Osteocyte (in vitro differentiated cells): ENCODE measurements around the gene CDT1. TPM values are rescaled to one million over a fixed set of nuclear protein-coding genes. Genes with fewer than 3 reads are reported as not detected.
A peak's percentile ranks its signal among the peaks of the same experiment; 100 is the strongest.

ENCODE experiments used
- DNase-seq: peaks from one replicate; pipeline ENCODE4 v3.0.0; 2021; ENCODE audit warnings: mixed read lengths; ENCODE audit not compliant: unreplicated experiment; ENCODE audit errors: extremely low spot score
- H3K27ac Mint-ChIP-seq: one replicate; pipeline ENCODE4 v1.8.0; 2021; ENCODE audit warnings: mild to moderate bottlenecking, mixed read lengths; ENCODE audit not compliant: unreplicated experiment
- H3K27me3 Mint-ChIP-seq: one replicate; pipeline ENCODE4 v1.8.0; 2021; ENCODE audit warnings: mixed read lengths; ENCODE audit not compliant: unreplicated experiment
- H3K36me3 Mint-ChIP-seq: one replicate; pipeline ENCODE4 v1.8.0; 2021; ENCODE audit warnings: mixed read lengths; ENCODE audit not compliant: unreplicated experiment
- H3K4me1 Mint-ChIP-seq: one replicate; pipeline ENCODE4 v1.8.0; 2021; ENCODE audit warnings: mixed read lengths; ENCODE audit not compliant: unreplicated experiment
- H3K4me3 Mint-ChIP-seq: one replicate; pipeline ENCODE4 v1.8.0; 2021; ENCODE audit warnings: mild to moderate bottlenecking, moderate library complexity, mixed read lengths; ENCODE audit not compliant: unreplicated experiment
- H3K9me3 Mint-ChIP-seq: one replicate; pipeline ENCODE4 v1.8.0; 2021; ENCODE audit warnings: mixed read lengths; ENCODE audit not compliant: unreplicated experiment
- CTCF ChIP-seq: fragments of 200-600 bp; sonication (generic); IDR thresholded peaks from 2 replicates; pipeline ENCODE4 v1.5.0; 2021; ENCODE audit warnings: antibody characterized with exemption, mild to moderate bottlenecking, moderate library complexity
- total RNA-seq: library from RNA; stranded (reverse); gene quantifications from 2 replicates; pipeline ENCODE4 v1.2.1, GENCODE V29; 2021

The CDT1 gene
- total RNA-seq, 1 donor from 2014 or later = 6.6 TPM

GRCh38 chr16:88856828-88857727 lies 53.5 kb downstream of the CDT1 start, which contains the start of the genes GALNS and TRAPPC2L:
TSS of gene GALNS (minus strand) at chr16:88856947. CDS start at chr16:88856877, 70 bp downstream.
TSS of gene TRAPPC2L (plus strand) at chr16:88857127. CDS start at chr16:88857151, 24 bp downstream.
- Mint-ChIP-seq H3K27ac (peak within 1 kb of the TSS; percentile 86), H3K4me1 (peaks cover 19% of the 10 kb centered on the region), H3K9me3 (no peaks in the 10 kb centered on the region), H3K36me3 (peaks cover 18% of the 10 kb centered on the region), H3K27me3 (no peaks in the 10 kb centered on the region), H3K4me3 (peak within 1 kb of the TSS; percentile 89)
- peak; percentile 100 for DNase-seq
- no peak for TF ChIP-seq CTCF

DNA sequence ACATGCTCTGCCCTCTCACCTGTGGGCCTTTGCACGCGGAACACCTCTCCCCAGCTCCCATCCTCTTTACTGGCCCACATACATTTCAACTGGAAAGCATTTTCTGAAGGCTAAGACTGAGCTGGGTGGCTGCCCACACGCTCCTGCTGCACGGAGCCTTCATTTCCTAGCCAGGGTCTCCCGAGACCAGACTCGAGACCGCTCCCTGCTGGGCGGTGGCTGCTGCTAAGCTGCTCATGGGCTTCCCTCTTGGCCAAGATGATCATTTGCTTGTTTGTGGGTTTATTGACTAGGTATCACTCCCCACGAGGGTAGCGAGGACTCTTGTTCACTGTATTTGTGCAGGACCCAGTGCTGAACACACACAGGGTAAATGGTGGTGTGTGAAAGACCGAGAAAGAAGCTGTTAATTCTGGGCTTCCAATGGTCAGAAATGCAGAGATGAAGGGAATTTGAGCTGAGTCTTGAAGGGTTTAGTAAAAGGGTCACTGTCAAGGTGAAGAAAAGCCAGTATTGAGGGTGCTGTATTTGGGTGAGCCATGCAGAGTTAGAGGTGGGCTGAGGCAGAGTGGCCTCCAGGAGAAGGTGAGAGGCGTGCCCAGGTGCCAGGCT lies 54.2 kb downstream of the CDT1 start:
- no peak for DNase-seq
- peak; percentile 64 for TF ChIP-seq CTCF
- peak overlapping the region; percentile 89 for H3K4me3 Mint-ChIP-seq
- H3K27me3 Mint-ChIP-seq = no peaks in the 10 kb centered on the region
- H3K9me3 Mint-ChIP-seq = no peaks in the 10 kb centered on the region
- peaks cover 19% of the 10 kb centered on the region for H3K4me1 Mint-ChIP-seq
- H3K27ac Mint-ChIP-seq = peak overlapping the region; percentile 86
- peaks cover 21% of the 10 kb centered on the region for H3K36me3 Mint-ChIP-seq

Other genes with a start within 250 kb of the CDT1 start
- gene ZC3H18, start 233.4 kb upstream of the CDT1 start, total RNA-seq = 49.8 and 50.2 TPM in 2 replicates
- gene IL17C, start 165.2 kb upstream of the CDT1 start, total RNA-seq = not detected in 2 replicates
- gene CYBA, start 152.7 kb upstream of the CDT1 start, total RNA-seq = 51.4 and 51.8 TPM in 2 replicates
- gene MVD, start 140.7 kb upstream of the CDT1 start, total RNA-seq = 28.8 and 32.8 TPM in 2 replicates
- not detected in 2 replicates for gene SNAI3, start 117.3 kb upstream of the CDT1 start, total RNA-seq
- 17.2 and 19.3 TPM in 2 replicates for gene RNF166, start 97.4 kb upstream of the CDT1 start, total RNA-seq
- gene CTU2, start 97.3 kb upstream of the CDT1 start, total RNA-seq = 20.6 and 21.2 TPM in 2 replicates
- gene PIEZO1, start 18.6 kb upstream of the CDT1 start, total RNA-seq = 165 and 174 TPM in 2 replicates
- gene APRT, start 8.1 kb downstream of the CDT1 start, total RNA-seq = 77.1 and 83.9 TPM in 2 replicates
- gene GALNS, start 53.2 kb downstream of the CDT1 start, total RNA-seq = 47.0 and 51.5 TPM in 2 replicates
- 71.7 and 74.0 TPM in 2 replicates for gene TRAPPC2L, start 53.3 kb downstream of the CDT1 start, total RNA-seq
- gene PABPN1L, start 62.9 kb downstream of the CDT1 start, total RNA-seq = not detected in 2 replicates
- not detected in 2 replicates for gene CBFA2T3, start 173.4 kb downstream of the CDT1 start, total RNA-seq